HK-2 (cell line): ENCODE results near the gene USP28.

Experiments
- DNase-seq: peaks from one replicate; pipeline ENCODE4 v3.0.0-alpha.2; 2018; ENCODE audit not compliant: unreplicated experiment

The USP28 gene

GRCh38 chr11:113876798-113877669 is 1.7 kb upstream of the USP28 start:
- DNase-seq: no peak

- DNase-seq: no peak
Measured at GRCh38 chr11:113876074-113876797, 864 bp upstream of the USP28 start.

GRCh38 chr11:113874581-113875233 is 665 bp downstream of the USP28 start:
- DNase-seq: no peak

GRCh38 chr11:113874096-113874495 is 1.3 kb downstream of the USP28 start:
- no peak for DNase-seq

GRCh38 chr11:113873236-113873626 is 2.1 kb downstream of the USP28 start:
- no peak for DNase-seq

GRCh38 chr11:113871336-113871735 is 4.0 kb downstream of the USP28 start:
- DNase-seq: no peak

- DNase-seq: no peak
Measured at GRCh38 chr11:113867843-113868503, 7.4 kb downstream of the USP28 start.

DNA sequence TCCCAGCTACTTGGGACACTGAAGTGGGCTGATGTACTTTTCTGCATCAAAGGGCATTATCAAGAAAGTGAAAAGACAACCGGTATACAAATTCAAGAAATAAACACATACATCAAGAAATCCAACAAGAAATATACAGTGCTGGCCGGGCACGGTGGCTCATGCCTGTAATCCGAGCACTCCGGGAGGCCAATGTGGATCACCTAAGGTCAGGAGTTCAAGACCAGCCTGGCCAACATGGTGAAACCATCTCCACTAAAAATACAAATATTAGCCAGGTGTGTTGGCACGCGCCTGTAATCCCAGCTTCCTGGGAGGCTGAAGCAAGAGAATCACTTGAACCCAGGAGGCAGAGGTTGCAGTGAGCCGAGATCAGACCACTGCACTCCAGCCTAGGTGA is 9.5 kb downstream of the USP28 start:
- DNase-seq: no peak

DNA sequence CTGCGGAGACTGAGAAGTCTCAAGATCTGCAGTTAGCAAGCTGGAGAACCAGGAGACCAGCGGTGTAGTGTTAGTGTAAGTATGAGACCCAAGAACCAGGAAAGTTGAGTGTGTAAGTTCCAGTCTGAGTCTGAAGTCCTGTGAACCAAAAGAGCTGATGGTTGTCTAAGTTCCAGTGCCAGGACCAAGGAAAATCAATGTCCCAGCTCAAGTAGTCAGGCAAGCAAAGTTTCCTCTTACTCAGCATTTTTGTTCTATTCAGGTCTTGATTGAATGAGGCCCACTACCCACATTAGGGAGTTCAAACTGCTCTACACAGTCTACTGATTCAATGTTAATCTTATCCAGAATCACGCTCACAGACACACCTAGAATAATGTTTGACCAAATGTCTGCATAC is 11.0 kb downstream of the USP28 start:
- no peak for DNase-seq

- no peak for DNase-seq
Measured at GRCh38 chr11:113862435-113862834, 12.9 kb downstream of the USP28 start.

DNA sequence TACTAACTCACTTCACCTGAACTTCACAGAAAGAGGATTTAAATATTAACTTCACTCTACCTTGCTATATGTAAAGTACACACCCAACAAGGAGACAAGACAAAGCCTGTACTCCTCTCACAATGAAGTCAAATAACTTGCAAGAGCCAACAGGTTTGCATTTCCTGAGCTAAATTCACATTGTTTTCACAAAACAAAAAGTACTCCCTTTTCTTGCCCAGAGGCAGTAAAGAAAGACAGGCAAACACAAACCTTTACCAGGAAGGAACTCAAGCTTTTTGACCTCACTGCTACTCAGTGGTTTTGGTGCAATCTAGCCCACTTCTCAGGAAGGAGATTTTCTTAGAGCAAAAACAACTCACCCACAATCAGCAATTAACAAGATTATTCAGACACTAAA is 15.7 kb downstream of the USP28 start:
- no peak for DNase-seq

DNA sequence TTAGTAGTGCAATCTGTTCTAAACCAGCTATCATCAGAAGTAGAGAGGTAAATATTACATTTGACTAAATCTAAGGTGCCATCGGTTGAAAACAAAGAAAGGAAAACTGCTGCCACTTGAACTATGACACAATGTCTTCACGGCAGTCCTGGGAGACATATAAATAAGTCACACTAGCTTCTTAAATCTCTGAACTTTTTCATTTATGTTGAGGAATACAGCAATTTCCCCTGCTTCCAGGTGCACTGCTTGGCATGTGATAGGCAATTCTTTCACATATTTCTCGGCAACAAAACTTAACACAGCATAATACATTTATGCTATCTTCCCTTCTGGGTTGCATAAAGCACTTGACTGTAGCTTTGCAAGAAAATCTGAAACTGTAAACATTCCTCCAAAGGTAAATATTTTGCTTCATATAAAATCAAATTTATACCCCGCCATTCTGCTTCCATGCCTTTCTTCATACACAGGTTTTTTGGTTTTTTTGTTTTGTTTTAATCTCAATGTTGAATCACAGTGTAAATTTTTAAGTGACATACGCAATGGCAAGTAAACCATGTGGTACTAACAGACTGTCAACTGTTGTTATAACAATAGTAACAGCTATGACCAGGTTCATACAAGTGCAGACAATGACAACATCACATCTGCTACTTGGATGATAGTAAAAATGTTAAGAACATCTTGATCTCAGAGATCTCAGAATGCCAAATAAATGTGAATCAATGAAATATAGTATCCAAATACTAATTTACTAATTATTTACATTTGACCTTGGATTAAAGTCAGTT is 18.2 kb downstream of the USP28 start:
- DNase-seq: no peak

- DNase-seq: no peak
Measured at GRCh38 chr11:113855803-113856202, 19.6 kb downstream of the USP28 start.

- no peak for DNase-seq
Measured at GRCh38 chr11:113850188-113850587, 25.2 kb downstream of the USP28 start.

DNA sequence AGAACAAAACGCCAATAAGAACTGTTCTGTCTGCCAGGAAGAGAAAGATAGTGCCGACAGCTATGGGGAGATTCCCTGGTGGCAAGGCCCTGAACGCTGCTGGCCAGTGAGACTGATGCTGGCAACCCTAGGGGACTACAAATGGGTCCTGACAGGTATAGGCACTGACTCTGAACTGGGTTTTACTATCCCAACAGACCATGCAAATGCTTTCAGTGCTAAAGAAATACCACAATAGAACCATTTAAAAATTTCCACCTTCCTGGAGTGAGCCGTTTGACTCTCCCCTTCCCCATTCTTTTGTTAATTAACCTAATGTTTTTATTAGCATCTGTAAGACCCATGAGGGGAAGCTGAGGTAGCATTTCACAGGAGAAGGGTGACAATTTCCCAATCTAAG is 25.7 kb downstream of the USP28 start:
- no peak for DNase-seq

GRCh38 chr11:113847580-113847979 is 27.8 kb downstream of the USP28 start:
- no peak for DNase-seq

- no peak for DNase-seq
Measured at GRCh38 chr11:113847111-113847510, 28.3 kb downstream of the USP28 start.

GRCh38 chr11:113841691-113842090 is 33.7 kb downstream of the USP28 start:
- DNase-seq: no peak

- DNase-seq: no peak
Measured at GRCh38 chr11:113840932-113841664, 34.3 kb downstream of the USP28 start.

- no peak for DNase-seq
Measured at GRCh38 chr11:113839842-113840241, 35.5 kb downstream of the USP28 start.

DNA sequence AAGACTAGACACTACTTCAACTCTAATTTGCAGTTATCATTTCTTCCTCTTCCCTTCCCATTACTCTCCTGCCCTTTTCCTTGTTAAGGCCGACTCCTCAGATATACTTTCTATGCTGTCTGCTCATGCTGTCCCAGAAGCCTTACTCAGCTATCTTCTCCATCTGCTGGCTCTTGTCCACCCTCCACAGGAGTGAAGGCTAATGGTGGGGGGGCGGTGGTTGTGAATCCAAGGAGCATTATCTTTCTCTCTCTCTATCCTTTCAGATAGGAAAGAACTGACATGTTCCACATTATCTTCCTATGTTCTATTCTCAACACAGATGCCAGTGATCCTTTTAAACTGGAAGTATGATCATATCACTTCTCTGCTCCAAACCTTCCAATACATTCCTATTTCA is 37.4 kb downstream of the USP28 start:
- DNase-seq: no peak
